Hippocampal formation (tissue), 2 donors: ENCODE measurements around the gene HMGB4.

Experiments
- DNase-seq, 2 donors: peaks; one replicate each; lab custom pipeline; 2025; lab: John Stamatoyannopoulos, UW

HMGB4 gene, protein sequence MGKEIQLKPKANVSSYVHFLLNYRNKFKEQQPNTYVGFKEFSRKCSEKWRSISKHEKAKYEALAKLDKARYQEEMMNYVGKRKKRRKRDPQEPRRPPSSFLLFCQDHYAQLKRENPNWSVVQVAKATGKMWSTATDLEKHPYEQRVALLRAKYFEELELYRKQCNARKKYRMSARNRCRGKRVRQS

DNA sequence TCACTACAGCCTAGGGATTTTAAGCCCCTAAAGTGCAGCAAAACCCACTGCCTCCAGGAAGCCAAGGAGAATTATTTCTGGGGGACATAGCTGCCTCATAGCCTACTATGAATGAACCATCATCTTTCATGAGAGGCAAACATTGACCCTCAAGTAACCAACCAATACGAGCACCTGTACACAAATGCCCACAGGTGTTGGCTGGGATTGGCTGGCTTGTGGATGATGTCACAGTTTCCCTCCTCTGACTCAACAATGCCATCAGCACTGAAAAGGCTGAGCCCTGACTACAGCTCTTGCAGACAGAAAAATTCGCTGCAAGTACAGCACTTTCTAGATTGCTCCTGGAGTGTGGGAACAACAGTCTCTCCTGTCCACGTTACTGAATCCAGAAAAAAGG is at the start of gene HMGB4:
Gene HMGB4, plus strand, starts transcription at position 301 of the 400 bp plus-strand sequence. CDS start 113 bp downstream, outside the sequence.
- no peak for DNase-seq

DNA sequence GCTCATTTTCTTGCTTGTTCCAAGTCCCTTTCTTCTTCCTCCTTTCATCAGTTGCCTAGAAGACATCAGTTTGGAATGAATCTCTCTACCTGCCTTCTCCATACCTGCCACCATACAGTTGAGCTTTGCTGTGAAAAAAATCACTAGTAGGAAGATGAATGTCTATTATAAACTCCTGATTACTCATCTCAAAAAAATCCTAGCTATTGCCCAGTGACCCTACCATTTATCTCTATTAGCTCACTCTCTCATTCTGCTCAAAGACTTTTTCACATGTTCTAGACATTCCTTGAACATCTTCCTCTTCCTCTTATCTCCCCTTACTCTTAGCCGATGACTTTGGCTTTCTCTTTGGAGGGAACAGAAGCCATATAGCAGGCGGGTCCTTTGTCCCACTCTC is 49.7 kb upstream of the HMGB4 start:
- no peak for DNase-seq

GRCh38 chr1:33815061-33815460 is 48.8 kb upstream of the HMGB4 start:
- DNase-seq: no peak

- no peak for DNase-seq
Measured at GRCh38 chr1:33818071-33818470, 45.8 kb upstream of the HMGB4 start.

DNA sequence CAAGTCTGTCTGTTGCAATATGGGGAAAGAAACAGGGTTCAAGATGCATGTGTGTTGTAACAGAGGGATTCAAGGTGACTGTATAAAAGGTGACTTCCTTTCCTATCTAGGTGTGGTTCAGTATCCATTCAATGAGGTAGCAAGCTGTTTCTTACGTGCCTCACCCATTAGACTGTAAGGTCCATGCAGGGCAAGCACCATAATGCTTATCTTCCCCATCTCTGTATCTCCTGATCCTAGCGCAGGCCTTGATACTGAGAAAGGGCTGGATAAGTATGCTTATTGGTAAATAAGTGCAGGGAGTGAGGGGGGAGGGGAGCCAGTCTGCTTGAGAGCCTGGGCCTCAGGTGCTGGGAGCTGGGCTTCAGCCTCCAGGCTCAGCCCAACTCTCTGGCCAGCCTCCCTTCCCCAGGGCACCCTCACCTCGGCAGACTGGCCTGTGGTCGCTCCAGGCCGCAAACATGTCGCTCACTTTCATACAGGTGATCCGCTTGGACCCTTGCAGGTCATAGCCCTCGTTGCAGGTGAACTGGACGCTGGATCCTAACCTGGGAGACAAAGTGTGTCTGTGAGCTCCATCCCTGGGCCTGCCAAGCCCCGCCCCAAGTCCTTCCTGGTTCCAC is 44.5 kb upstream of the HMGB4 start:
- DNase-seq: no peak

GRCh38 chr1:33819913-33820311 is 44.0 kb upstream of the HMGB4 start:
- no peak for DNase-seq

DNA sequence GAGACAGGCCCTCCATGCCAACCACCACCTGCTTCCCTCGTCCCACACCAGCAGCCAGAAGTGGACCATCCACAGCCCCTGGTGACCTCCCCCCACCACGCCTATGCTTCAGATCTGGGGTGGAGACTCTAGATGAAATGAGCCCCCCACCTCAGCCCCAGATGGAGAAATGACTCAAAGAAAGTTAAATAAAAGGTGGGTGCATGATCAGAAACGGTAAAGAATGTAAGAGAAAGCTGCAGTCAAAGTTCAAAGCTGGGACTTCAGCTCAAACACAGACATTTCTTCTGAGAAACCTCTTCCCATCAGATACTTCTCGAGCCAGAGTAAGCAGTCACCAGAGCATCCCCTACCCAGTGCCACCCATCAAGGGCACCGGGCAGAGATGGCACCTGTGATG is 43.1 kb upstream of the HMGB4 start:
- no peak for DNase-seq

- DNase-seq: no peak
Measured at GRCh38 chr1:33821291-33821690, 42.6 kb upstream of the HMGB4 start.

DNA sequence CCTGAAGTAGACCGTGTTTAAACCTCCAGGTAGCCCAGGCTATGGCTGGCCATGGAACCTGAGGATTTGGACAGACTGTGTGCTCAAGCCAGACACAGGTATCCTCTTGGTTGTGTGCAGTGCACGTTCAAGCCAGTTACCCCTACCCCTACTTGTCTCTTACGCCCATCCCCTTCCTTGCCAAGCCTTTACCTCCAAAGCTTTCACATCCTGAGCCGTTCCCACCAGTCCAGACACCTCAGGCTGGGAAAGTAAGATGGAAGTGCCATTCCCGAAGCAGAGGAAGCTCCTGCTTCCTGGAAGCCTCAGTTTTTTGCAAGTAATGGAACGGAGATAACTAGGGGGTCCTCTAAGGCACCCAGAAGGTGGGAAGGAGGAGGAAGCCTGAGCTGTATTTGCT is 41.5 kb upstream of the HMGB4 start:
- DNase-seq: no peak

DNA sequence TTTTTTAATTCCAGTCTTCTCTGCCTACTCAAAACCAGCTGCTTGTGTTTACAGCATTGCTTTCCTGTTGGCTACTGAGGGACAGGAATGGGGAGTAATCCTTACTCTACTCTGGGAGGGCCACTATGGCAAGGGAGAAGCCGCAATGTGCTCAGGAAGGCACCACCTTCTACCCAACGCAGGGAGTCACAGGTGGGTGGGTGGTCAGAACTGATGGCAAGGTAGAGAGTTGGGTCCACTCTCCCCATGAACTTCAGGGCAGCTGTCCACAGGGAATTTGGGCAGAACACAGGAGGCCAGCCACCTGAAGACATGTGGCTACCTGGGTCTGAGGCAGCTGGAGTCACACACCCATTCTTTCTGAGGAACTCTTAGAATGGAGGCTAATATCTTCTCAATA is 40.5 kb upstream of the HMGB4 start:
- DNase-seq: no peak

DNA sequence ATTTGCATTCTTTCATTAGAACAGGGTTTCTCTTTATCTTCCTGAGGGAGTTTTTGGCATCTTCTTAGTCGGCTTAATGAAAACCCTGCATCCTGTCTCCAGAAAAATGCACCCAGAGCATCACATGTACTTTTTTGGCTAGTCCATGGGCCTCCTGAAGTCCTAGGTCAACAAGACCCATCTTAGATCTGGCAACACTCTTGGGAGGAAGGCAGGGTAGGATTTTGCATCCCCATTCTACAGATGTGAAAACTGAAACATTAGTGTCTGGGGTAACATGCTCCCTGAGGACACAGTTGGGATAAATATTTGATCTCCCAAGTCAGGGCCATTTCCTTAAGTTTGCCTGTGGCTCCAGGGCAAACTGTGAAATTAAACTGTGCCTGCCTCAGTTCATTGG is 40.0 kb upstream of the HMGB4 start:
- no peak for DNase-seq

DNA sequence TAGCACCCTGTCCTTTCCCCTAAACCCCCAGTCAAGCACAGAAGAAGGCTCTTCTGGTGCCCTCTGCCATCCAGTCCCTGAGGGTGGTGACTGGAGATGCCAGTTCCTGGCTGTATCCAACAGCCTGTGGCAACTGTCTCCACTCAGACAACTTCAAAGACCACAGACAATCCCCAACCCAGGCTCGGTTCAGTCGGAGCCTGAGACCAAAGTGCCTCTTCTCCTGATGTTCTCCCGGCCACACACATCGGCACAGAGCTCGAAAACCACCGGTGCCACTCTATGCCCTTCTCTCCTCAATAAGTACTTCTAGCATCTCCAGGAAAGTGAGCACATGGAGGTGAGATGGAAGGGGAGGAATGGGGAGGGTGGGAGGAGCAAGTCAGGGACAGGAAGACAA is 39.6 kb upstream of the HMGB4 start:
- DNase-seq: no peak

- no peak for DNase-seq
Measured at GRCh38 chr1:33824971-33825370, 38.9 kb upstream of the HMGB4 start.

GRCh38 chr1:33825506-33825905 is 38.4 kb upstream of the HMGB4 start:
- no peak for DNase-seq

DNA sequence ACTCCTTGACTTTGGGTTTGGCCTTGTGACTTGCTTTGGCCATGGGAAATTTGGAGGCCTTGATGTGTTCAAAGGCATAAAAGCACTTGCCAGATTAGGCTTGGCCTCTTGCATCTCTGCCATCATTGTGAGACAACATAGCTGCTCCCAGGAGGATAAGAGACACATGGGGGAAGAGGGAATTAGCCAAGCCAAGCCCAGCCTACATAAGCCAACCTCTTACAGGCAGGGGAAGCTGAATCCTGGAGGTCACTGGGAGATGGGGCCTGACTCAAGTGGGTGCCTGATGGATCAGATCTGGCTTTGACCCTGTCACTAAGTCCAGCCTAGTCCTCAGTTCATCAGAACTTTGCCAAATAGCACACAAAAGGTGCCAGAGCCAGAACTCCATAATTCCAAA is 37.6 kb upstream of the HMGB4 start:
- no peak for DNase-seq

GRCh38 chr1:33826711-33827110 is 37.2 kb upstream of the HMGB4 start:
- no peak for DNase-seq

- DNase-seq: no peak
Measured at GRCh38 chr1:33828059-33828458, 35.8 kb upstream of the HMGB4 start.

GRCh38 chr1:33828654-33829053 is 35.2 kb upstream of the HMGB4 start:
- DNase-seq: no peak

DNA sequence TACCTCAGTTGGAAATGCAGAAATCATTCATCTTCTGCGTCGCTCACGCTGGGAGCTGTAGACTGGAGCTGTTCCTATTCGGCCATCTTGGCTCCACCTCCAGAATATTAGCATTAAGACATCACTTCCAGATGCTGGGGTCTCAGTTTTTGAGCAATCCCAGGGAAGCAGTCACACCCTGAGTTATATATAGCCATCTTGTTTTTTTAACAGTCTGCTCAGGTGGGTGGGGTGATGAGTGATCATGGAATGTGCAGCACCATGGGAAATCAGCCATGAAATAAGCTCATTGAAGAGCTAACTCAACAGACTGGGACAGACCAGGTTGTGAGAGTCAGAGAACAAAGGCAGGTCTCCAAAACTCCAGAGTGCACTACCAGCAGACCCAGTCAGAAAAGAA is 27.0 kb upstream of the HMGB4 start:
- DNase-seq: no peak

- DNase-seq: no peak
Measured at GRCh38 chr1:33837635-33838034, 26.2 kb upstream of the HMGB4 start.

DNA sequence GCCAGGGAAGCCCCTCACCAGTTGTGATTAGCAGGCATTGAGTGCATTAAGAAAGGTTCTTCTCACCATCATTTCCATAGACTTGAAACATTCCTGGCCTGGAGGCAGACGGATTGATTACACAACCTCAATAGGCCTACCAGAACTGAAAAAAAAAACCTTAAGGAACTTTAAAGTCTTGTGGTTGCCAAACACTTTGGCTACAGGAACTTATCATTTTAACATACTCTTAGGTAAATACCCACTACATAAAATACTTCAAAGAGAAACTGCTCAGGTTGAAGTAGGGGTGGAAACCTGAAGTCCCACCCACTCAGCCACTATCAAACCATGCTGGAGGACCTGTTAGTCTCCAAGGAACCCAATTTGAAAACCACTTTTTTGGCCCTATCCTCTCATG is 22.4 kb upstream of the HMGB4 start:
- no peak for DNase-seq

GRCh38 chr1:33842348-33842747 is 21.5 kb upstream of the HMGB4 start:
- no peak for DNase-seq

GRCh38 chr1:33844166-33844565 is 19.7 kb upstream of the HMGB4 start:
- DNase-seq: no peak

DNA sequence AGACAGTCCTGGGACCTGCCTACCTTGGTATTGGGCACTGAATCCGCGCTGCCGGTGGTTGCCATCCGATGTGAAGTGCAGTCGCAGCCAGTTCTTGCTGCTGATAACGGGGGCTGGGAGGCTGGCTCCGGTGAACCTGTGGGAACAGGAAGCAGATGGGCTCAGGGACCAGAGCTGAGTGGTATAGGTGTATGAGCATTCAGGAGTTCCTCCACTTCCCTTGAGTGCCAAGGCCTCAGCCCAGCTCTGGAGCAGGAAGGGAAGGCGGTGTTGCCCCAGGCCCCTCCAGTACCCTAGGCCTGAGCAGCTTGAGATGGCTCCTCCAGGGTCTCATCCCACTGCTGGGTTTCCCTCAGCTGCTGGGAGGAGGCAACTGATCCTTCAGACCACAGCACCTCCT is 17.0 kb upstream of the HMGB4 start:
- DNase-seq: no peak
